B cell (primary cell): ENCODE results near the gene EEPD1. TPM values are rescaled to one million over a fixed set of nuclear protein-coding genes. Genes with fewer than 3 reads are reported as not detected.

ENCODE experiments used
- ATAC-seq: fragments of 200-7000 bp; cut with Tn5 transposase; one replicate; pipeline ENCODE4 v1.10.0; 2021; ENCODE audit warnings: low read depth, mild to moderate bottlenecking, moderate number of reproducible peaks, moderate library complexity
- CTCF ChIA-PET: fragments of 350-600 bp; sonication (Branson Sonifier 250); formaldehyde crosslinking; loops from one replicate; lab custom pipeline; 2021; ENCODE audit warnings: antibody characterized with exemption, inconsistent platforms; lab: Charles Lee
- POLR2A ChIA-PET: fragments of 350-600 bp; sonication (Branson Sonifier 250); formaldehyde crosslinking; loops from one replicate; lab custom pipeline; 2021; ENCODE audit warnings: antibody characterized with exemption; lab: Charles Lee
- DNase-seq: peaks from one replicate; pipeline ENCODE4 v3.0.0; 2013
- H2AFZ ChIP-seq: 2 replicates; pipeline ENCODE4 v1.6.1; 2012; ENCODE audit warnings: mild to moderate bottlenecking, low read depth, low read length; ENCODE audit not compliant: insufficient read depth, poor library complexity, severe bottlenecking
- H3K27ac ChIP-seq, 2 donors: 1 replicate in 1 of 2; 2 replicates in 1 of 2; pipeline ENCODE4 v1.5.1; 2012 to 2013; ENCODE audit warnings: low read length in 2 of 2, mild to moderate bottlenecking in 2 of 2, moderate library complexity in 1 of 2
- H3K27me3 ChIP-seq, 4 experiments: fragments of 200-600 bp in 1 of 4; sonication (generic) in 1 of 4; replicated peaks in 1 of 4; 1 replicate in 2 of 4; 2 replicates in 2 of 4; pipeline versions ENCODE4 v1.6.1 to v1.7.0; 2013 to 2016; ENCODE audit warnings: low read length in 3 of 4, mild to moderate bottlenecking in 2 of 4, mixed read lengths in 1 of 4, moderate library complexity in 1 of 4; ENCODE audit not compliant: insufficient read depth in 4 of 4, control insufficient read depth in 3 of 4; ENCODE audit errors: control extremely low read depth in 1 of 4
- H3K36me3 ChIP-seq, 2 experiments: replicated peaks in 1 of 2; 1 replicate in 1 of 2; 2 replicates in 1 of 2; pipeline versions ENCODE4 v1.6.1 to v1.7.1; 2013; ENCODE audit warnings: low read length in 1 of 2; ENCODE audit not compliant: insufficient read depth in 2 of 2, control insufficient read depth in 1 of 2; ENCODE audit errors: control extremely low read depth in 1 of 2, extremely low read depth in 1 of 2
- H3K4me1 ChIP-seq, 2 donors: fragments of 200-600 bp in 1 of 2; sonication (generic) in 1 of 2; 1 replicate in 1 of 2; 2 replicates in 1 of 2; pipeline versions ENCODE4 v1.5.1 to v1.6.1; 2013 to 2017; ENCODE audit warnings: low read length in 2 of 2; ENCODE audit not compliant: control insufficient read depth in 2 of 2, insufficient read depth in 2 of 2
- H3K4me2 ChIP-seq: replicated peaks from 2 replicates; pipeline ENCODE3; 2012; ENCODE audit warnings: mild to moderate bottlenecking, low read depth, low read length; ENCODE audit not compliant: poor library complexity, severe bottlenecking
- H3K4me3 ChIP-seq, 5 experiments: fragments of 200-600 bp in 1 of 5; sonication (generic) in 1 of 5; 1 replicate in 3 of 5; 2 replicates in 2 of 5; pipeline versions ENCODE4 v1.5.1 to v1.7.0; 2011 to 2016; ENCODE audit warnings: low read length in 4 of 5, mild to moderate bottlenecking in 4 of 5, low read depth in 2 of 5, control low read depth in 1 of 5, moderate library complexity in 1 of 5; ENCODE audit not compliant: insufficient read depth in 1 of 5; ENCODE audit errors: control extremely low read depth in 1 of 5, extremely low read depth in 1 of 5
- H3K79me2 ChIP-seq: fragments of 200-600 bp; sonication (generic); one replicate; pipeline ENCODE4 v1.6.0; 2016; ENCODE audit warnings: low read length; ENCODE audit not compliant: control insufficient read depth, insufficient read depth
- H3K9ac ChIP-seq: fragments of 200-600 bp; sonication (generic); 2 replicates; pipeline ENCODE4 v1.6.1; 2017; ENCODE audit warnings: mild to moderate bottlenecking, low read length, moderate library complexity
- H3K9me3 ChIP-seq, 3 donors: one replicate each; pipeline versions ENCODE4 v1.6.1 to v1.7.1; 2013; ENCODE audit warnings: low read length in 2 of 3; ENCODE audit not compliant: control insufficient read depth in 2 of 3, insufficient read depth in 1 of 3; ENCODE audit errors: control extremely low read depth in 1 of 3
- H4K20me1 ChIP-seq: 2 replicates; pipeline ENCODE4 v1.6.0; 2012; ENCODE audit warnings: mild to moderate bottlenecking, low read length; ENCODE audit not compliant: insufficient read depth, control insufficient read depth, poor library complexity, severe bottlenecking
- H3K27ac Mint-ChIP-seq: one replicate; pipeline ENCODE4 v1.8.0; 2021; ENCODE audit warnings: mixed read lengths
- H3K27me3 Mint-ChIP-seq: one replicate; pipeline ENCODE4 v1.8.0; 2021; ENCODE audit warnings: mixed read lengths
- H3K4me1 Mint-ChIP-seq: one replicate; pipeline ENCODE4 v1.8.0; 2021; ENCODE audit warnings: mixed read lengths
- H3K4me3 Mint-ChIP-seq: one replicate; pipeline ENCODE4 v1.8.0; 2021; ENCODE audit warnings: mixed read lengths
- H3K9me3 Mint-ChIP-seq: one replicate; pipeline ENCODE4 v1.8.0; 2022; ENCODE audit warnings: mixed read lengths; ENCODE audit not compliant: insufficient read depth
- CTCF ChIP-seq: fragments of 200-600 bp; IDR thresholded peaks from one replicate; pipeline ENCODE4 v1.8.0; 2022; ENCODE audit warnings: antibody characterized with exemption, mild to moderate bottlenecking
- EZH2 ChIP-seq: IDR thresholded peaks from 2 replicates; pipeline ENCODE4 v1.6.1; 2012; ENCODE audit warnings: borderline replicate concordance, low read depth, mild to moderate bottlenecking, moderate library complexity, low read length; ENCODE audit not compliant: insufficient read depth, poor library complexity, severe bottlenecking
- WGBS: methylation state at CpG from one replicate; pipeline ENCODE4 v1.1.5; 2013; ENCODE audit warnings: missing lambda C conversion rate; ENCODE audit not compliant: insufficient coverage; 5-methylcytosine and 5-hydroxymethylcytosine counted together
- intact Hi-C: fragments of 100-400 bp; cut with micrococcal nuclease; formaldehyde crosslinking; loops from one replicate; pipeline ENCODE4 v1.10.0; 2022
- polyA plus RNA-seq: library from polyadenylated mRNA; depleted of rRNA; stranded (reverse); fragments of >200 nt; gene quantifications from 2 replicates; pipeline ENCODE4 v1.2.3, GENCODE V29; 2012
- total RNA-seq, 2 donors: library from RNA; stranded (reverse); fragments of 120-200 nt in 1 of 2; gene quantifications; 1 replicate in 1 of 2; 2 replicates in 1 of 2; pipeline versions ENCODE4 v1.2.3 to v1.2.4, GENCODE V29; 2013 to 2022

Gene EEPD1
- total and polyA plus RNA-seq, 2 donors (not counting 1 experiment from before 2014, with no cell fraction given): 0.49 to 4.1 TPM

GRCh38 chr7:36130236-36130945 is 22.7 kb upstream of the EEPD1 start:
- Mint-ChIP-seq H3K4me3 (no peak overlapping the region), H3K27me3 (peaks cover 12% of the 10 kb centered on the region), H3K4me1 (no peaks in the 10 kb centered on the region), H3K9me3 (no peaks in the 10 kb centered on the region), H3K27ac (no peak overlapping the region)
- Histone ChIP-seq H3K36me3 (no peaks in the 10 kb centered on the region), H3K79me2 (no peaks in the 10 kb centered on the region), H4K20me1 (no peaks in the 10 kb centered on the region), H3K27me3 (no peaks in the 10 kb centered on the region), H3K4me3 (no peak overlapping the region), H3K4me2 (no peak overlapping the region), H3K4me1 (no peaks in the 10 kb centered on the region), H3K9ac (no peak overlapping the region), H3K27ac (no peak overlapping the region), H2AFZ (no peak overlapping the region), H3K9me3 (no peaks in the 10 kb centered on the region)
- intact Hi-C loops: no loop called here
- DNase-seq (no peak), ATAC-seq (no peak)
- WGBS: 87% methylated on average over 6 of the region's 7 CpGs
- ChIA-PET POLR2A (no interaction called here), CTCF (no interaction called here)
- no peak for TF ChIP-seq EZH2

- no peaks in the 10 kb centered on the region for H3K4me1 ChIP-seq
- ATAC-seq (no peak), DNase-seq (no peak)
- Mint-ChIP-seq H3K27ac (no peak overlapping the region), H3K9me3 (no peaks in the 10 kb centered on the region), H3K4me1 (no peaks in the 10 kb centered on the region), H3K4me3 (no peak overlapping the region), H3K27me3 (peaks cover 12% of the 10 kb centered on the region)
- no peaks in the 10 kb centered on the region for H4K20me1 ChIP-seq
- H3K4me3 ChIP-seq: no peak overlapping the region
- TF ChIP-seq EZH2 (no peak), CTCF (no peak)
- H2AFZ ChIP-seq: no peak overlapping the region
- H3K79me2 ChIP-seq: no peaks in the 10 kb centered on the region
- no peak overlapping the region for H3K9ac ChIP-seq
- WGBS: 89% methylated on average over 4 of the region's 4 CpGs
- H3K27me3 ChIP-seq: no peaks in the 10 kb centered on the region
- no peak overlapping the region for H3K4me2 ChIP-seq
- H3K9me3 ChIP-seq: no peaks in the 10 kb centered on the region
- H3K27ac ChIP-seq: no peak overlapping the region
- CTCF ChIA-PET: no interaction called here
- intact Hi-C loops: no loop called here
- POLR2A ChIA-PET: no interaction called here
- no peaks in the 10 kb centered on the region for H3K36me3 ChIP-seq
These were observed 22.0 kb upstream of the EEPD1 start for GRCh38 chr7:36131026-36131425.
